MM.1S (cell line): ENCODE results near the gene FAAP100.

ENCODE experiments used
- CTCF ChIP-seq: fragments of 300-600 bp; sonication (generic); IDR thresholded peaks from 2 replicates; pipeline ENCODE4 v1.5.1; 2016; ENCODE audit warnings: antibody characterized with exemption, low read length, mixed read lengths
- EZH2 ChIP-seq: fragments of 300-600 bp; sonication (generic); optimal IDR thresholded peaks from 2 replicates; pipeline ENCODE3; 2017; ENCODE audit warnings: low read depth, mild to moderate bottlenecking, antibody characterized with exemption, low read length, mixed read lengths
- EZH2phosphoT487 ChIP-seq: fragments of 300-600 bp; sonication (generic); IDR thresholded peaks from 2 replicates; pipeline ENCODE4 v1.6.1; 2018; ENCODE audit warnings: antibody characterized with exemption, low read length

- no peak for TF ChIP-seq CTCF
- no peak for TF ChIP-seq EZH2
- no peak for TF ChIP-seq EZH2phosphoT487
Observed at GRCh38 chr17:81513372-81513752, 38.8 kb downstream of the FAAP100 start.
